ENCODE data around the gene LRP1.

LRP1 gene

DNA sequence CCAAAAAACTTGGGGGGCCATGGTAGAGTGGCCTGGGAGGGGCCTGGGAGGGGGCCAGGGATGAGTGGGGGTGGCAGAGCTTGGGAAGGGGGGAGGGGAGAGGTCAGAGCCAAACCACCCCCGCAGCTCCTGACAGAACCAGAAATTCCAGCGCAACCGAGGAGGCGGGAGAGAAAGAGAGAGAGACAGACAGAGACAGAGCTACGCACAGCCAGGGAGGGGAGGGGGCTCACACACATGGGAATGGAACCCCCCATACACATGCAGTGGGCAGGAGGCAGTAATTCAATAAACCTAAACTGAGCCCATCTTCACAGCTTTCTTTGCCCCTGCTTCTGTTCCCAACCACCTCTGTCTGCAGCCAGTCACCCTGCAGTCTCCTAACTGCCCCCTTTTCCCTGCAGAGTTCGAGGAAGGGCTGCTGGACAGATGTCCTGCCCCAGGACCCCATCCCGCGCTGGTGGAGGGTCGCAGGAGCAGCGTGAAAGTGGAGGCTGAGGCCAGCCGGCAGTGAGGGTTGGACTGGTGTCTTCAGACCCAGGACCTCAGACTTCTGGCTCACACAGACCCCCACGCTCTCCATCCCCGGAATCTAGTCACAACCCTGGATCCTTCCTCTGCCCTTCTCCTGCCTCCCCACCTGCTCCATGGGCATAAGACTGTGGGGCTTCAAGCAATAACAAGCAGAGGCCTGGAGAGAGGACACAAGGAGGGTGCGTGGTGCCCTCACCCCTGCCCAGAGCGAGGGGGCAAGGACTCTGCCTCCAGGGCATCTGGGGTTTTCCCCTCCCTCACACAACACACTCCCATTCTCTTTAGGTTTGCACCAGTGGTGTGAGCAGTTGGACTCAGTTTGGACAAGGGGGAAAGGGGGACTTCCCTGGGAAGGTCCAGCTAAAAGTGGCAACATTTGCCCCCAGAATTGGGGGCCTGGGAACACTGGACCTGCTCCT is 33.8 kb upstream of the LRP1 start:
- no peak for DNase-seq

DNA sequence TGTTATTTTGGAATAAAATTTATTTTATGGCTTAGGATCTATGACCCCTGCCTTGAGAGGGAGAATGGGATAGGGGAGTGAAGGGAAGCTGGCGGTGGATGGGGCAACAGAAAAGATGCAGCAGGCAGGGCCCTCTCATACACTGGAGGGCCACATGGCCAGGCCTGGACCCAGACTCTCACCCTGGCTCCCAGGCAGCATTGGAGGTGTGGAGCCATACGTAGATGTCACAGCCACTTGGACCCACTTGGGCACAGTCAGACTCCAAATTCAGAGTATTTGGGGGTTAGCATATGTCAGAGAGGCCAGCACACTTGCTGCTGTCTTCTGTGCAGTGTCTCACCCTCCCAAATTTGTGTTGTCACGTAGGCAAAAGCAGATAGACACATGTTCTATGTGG is 32.8 kb upstream of the LRP1 start:
- DNase-seq = no peak

DNA sequence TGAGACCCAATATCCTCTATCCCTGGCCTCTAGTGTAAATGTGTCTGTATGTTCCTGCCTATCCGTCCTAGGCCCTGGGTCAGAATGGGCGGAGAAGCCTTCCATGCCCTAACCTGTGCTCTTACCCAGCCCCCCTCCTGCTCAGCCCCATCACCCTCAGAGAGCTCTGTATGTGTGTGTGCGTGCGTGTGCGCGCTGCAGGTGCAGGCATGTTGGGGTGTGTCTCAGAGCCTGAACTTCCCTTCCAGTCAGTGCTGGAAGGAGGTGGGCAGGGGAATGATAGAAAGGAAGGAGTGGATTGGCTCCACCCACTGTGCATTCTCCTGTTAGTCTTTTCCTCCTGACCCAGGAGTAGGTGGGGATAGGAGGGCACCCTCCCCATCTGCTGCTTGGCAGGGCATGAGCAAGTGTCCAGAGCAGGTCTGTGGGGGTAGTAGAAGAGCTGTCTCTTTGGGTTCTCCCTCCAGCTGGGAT is 32.1 kb upstream of the LRP1 start:
- DNase-seq = no peak

DNA sequence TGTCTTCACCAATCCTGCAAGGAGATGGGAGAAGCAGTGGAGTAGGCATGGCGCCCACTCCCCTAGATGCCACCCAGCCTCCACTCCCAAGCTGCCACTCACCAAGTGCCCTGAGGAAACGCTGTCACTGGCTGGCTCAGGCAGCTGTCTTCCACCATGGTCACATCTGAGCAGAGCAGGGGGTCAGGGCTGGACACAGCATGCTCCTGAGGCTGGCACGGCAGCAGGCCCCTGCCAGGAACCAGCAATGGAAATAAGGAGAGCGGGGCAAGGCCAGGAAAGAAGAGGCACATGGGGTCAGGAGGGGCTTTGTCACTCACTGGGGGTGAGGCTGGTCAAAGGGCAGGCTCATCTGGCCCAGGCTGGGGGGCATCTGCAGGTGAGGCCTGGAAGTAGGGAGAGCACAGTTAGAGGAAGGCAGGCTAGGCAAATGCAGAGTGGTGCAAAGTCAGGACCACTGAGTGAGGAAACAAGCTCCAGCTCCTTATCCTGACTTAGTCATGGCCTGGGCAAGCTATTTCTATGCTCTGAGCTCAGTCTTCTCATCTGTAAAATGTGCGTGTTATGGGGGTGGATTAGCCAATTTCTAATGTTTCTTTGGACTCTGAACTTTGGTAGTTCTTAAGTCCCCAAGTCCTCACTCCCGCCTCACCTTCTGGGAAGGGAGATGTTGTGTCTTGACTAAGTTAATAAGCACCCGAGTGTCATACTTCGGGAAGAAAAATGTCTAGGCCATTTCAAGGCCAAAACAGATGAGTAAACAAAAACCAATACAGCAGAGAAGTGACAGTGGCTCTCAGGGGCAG is 31.3 kb upstream of the LRP1 start:
- no peak for DNase-seq

DNA sequence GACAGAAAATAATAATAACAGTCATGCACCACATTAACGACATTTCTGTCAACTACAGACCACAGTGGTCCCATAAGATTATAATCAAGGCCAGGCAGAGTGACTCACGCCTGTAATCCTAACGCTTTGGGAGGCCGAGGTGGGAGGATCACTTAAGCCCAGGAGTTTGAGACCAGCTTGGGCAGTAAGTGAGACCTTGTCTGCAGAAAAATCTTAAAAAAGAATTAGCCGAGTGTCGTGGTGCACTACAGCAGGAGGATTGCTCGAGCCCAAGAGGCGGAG is 30.8 kb upstream of the LRP1 start:
- no peak for DNase-seq

DNA sequence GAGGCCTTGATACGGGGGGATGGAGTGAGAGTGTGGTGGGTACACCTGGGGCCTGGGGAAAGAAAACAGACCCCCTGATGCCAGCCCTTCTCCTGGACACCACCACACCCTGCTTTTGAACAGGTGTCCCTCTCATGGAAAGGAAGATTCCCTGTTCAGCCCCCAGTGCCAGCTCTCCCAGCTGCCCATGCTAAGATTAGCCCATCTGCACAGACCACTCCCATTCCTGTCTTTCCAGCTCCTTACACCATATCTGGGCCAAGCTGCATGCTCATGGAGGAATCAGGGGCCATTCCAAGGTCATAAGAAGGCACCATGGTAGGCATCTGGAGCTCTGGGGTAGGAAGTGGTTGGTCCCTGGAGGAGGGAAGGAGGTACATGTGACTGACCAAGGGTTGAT is 29.7 kb upstream of the LRP1 start:
- no peak for DNase-seq

DNA sequence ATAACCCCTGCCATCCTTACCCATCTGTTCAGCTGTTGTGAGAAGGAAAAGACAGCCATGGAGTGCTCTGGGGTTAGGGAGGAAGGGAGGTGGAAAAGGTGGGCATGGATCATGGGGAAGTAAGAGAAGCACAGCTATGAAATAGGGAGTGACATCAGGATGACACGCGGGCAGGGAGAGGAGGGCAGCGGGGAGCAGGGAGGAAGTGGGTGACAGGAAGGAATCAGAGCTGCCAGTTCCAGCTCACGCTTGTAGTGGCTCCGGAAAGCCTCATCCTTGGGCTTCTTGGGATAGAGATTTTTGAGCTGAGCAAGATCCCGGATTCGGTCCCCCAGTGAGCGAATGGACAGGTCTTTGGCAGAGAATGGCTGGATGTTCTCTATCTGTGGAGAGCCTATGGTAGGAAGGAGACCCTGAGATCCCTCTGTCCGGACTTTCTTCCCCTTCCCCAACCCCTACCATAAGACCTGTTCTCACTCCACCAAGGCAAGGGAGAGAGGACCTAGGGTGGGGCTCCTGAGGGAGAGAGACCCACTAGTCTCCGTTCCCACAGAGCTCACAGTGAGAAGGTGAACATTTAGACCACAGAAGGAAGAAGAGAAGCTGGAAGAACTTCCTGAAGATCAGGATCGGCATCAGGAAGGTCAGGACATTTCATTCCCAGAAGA is 29.1 kb upstream of the LRP1 start:
- DNase-seq = no peak

DNA sequence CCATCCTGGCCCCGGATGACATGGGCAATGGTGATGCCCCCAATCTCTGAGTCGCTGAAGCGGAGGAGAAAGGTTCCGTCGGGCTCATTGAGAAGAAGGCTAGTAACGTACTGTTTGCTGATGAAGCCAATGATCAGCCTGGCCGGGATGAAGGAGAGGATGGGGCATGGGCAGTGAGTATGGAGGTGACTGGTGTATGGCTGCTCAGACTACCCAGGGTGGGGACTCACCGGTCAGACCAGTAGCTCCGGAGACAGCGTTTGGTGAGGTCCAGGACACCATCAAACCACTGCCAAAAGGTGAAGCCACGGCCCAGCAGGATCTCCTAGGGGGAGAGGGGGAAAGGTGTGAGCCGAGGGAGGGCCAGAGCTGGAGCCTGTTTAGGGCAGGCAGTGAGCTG is 28.5 kb upstream of the LRP1 start:
- no peak for DNase-seq

DNA sequence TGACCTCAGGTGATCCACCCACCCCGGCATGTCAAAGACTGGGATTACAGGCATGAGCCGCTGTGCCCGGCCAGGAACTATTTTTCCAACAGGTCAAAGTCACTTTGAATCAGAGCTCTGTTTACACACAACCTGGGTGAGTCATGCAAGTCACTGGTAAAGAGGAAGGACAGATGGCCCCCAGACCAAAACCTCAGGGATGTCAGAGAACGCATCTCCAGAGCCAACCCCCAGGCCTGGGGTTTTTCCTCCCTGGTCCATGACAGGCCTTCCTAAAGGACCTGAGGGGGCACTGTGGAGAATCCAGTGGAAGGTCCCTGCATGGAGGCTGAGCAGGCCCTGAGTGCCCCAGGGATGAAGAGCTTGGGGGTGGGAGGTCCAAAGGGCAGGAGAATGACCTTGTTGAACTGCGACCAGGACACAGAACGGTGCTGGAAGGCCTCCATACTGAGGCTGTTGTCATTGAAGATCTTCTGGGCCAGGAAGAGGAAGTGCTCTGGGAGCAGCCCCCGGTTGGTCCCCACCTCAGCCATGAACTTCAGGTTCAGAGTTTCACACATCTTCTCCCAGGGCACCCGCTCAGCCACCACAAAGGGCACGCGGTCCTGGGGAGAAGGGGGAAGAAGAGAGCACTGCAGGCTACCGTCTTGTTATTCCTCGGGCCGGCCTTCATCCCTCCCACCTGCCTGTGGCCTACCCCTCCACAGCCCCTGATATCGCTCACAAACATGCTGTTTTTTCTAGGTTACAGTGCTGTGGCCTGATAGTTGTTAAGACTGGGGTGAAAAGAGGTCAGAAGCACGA is 26.2 kb upstream of the LRP1 start:
- DNase-seq = no peak

DNA sequence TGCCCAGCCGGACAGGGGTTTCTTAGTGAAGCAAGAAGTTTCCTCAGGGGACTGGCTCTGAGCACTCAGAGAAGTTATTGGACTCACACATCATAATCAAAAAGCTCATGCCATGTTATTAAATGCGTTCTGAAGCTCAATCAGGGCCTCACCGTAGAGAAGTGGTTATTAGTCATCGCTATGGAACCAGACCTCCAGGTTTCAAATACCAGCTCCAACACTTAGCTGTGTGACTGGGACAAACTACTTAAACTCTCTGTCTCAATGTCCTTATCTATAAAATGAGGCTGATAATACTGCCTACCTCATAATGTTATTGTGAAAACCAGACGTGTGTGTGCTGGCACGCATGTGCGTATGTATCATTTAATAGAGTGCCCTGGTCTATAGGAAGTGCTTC is 24.4 kb upstream of the LRP1 start:
- DNase-seq = no peak

DNA sequence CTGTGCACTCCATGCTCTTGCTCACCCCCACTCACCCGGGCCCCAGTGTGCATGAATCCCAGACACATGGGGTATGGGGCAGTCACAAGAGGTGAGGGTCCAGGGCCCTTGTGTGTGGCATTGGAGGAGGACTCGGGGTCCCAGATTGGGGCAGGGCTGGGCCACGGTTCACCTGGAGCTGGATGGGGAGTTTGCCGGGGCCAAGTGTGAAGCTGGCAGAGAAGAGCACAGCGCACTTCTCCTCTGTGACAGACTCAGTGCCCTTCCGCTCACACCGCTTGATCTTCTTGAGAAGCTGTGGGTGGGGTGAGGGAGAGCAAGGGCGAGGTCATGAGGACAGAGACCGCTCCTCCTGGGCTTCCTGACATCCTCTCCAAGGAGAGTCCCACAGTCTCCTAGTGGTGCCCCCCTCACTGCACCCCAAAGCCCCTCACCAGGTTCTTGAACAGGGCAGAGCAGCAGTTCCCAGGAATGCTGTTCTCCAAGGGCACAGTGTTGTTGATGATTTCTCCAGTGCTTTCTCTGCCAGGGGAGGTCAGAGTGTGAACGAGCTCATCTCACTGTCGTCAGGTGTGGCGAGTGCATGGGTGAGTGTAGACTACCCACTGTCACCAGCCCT is 23.9 kb upstream of the LRP1 start:
- no peak for DNase-seq

DNA sequence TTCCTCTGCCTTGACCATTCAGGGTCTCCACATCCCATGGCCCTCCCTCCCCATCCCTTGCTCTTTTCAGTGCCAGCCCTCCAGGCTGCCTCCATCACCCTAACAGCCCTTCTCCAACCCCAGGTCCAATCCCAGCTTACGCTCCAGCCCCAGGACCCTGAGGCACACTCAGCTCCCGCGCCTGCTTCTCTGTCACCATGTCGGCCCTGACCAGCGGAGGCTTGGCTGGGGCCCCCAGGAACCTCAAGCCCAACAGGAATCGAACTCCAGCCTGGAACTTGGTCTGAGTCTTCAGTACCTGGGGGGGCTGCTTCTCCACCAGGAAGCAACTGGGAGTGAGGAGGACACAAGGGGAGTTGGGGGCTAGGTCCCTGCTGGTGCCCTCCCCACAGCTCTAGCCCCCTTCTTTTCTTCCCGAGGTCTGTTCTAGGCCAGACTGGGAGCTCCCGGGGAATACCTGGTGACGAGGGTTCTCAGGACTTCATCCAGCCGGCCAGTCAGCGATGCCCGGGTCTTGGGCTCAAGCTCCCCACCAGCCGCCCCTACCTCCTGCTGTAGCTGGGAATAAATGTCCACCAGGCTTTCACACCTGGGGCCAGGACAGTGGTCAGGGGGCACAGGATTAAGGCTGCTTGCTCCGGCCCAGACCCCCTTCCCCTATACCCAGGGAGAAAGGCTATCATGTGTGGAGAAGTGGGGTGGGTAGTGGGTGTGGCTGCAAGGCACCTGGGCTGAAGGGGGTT is 23.1 kb upstream of the LRP1 start:
- no peak for DNase-seq

DNA sequence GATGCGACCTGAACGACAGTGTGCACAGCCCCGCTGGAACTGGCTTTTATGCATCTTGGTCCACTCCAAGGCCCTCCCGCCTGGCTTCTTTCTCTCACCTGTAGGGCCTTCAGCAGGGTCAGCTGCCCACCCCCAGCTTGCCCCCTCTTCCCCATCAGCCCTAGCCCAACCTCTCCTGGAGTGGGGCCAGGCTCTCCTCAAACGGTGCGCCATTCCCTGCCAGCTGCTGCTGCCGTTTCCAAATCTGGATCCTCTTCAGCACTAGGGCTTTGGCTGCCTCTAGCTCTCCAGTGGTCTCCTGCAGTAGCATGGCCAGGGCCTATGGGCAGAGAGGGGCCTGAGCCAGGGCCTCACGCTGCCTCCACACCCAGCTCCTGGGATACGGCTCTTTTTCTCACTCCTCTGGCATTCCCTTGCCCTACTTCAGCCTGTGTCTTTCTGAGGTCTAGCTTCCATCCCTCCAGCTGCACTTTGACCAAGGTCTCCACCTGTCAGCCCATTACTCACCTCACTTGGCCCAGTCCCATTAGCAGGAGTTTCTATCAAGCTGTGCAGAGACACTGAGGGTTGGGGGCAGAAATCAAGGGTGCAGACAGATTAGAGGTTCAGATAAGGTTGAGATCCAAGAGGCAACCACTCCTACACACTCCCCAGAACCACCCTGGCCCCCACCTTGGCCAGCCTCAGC is 22.1 kb upstream of the LRP1 start:
- DNase-seq = no peak

DNA sequence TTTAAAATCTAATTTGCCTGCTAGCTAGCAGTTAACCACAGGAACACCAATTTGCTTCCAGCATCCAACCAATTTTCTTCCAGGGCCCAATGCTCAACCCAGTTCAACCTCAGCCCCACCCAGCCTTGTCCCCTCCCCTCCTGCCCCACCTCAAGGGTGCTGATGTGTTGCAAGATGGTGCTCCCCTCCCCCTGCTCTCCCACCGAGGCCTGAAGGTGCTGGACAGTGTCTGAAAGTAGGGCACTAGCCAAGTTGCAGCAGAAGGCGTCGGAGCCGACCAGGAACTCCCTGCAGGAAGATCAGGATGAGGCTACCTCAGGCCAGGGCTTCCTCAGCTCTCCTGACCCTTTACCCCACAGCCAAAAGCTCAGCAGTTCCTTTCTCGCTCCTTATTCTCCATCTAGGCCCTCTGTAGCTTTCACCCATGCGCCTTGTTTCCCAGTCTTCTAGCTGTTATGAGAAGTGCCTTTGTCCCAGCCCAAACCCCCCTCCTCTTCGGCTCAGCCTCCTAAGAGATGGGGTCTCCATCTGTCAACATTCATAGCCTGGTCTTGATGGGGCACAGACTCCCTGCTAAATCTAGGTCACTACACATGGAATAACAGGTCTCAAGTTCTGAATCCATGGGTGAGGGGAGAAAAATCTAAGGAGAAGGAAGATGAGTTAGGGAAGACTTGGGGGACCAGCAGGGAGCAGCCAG is 20.7 kb upstream of the LRP1 start:
- DNase-seq = no peak

DNA sequence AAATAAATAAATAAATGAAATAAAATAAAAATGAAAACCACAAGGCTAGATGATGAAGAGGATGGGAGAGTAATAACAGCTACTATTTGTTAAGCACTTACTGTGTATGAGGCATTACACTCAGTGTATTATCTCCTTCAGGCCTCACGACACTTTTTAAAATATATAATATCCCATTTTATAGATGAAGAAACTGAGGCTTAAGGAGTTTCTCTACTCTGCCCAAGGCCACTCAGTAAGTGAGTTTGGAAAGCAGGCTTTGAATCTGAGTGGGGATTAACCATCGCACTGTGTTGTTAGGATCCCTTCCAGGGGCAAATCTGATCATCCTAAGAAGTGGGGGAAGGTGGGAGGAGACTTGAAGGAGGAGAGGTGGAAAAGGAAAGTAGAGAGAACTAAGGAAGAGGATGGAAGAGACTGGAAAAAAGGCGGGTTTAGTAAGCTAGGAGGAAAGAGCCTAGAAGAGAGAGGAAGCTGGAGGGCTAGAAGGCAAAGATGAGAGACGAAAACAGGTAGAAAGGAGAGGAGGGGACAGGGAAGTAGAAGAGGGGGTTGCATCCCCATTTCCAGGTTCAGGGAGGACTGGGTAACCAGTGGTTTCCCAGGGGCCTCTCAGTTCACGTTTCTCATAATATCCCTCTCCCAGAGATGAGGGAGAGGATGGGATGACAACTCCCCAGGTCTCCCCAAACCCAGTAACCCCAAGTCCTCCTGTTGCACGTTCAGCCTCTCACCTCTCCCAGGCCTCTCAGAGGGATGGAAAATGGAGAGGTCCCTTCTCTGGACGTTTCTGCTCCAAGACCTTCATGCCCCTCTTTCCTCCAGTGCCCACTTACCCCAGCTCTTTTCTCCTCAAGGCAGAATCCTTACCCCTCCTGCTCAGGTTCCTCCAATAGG is 18.8 kb upstream of the LRP1 start:
- DNase-seq = no peak

DNA sequence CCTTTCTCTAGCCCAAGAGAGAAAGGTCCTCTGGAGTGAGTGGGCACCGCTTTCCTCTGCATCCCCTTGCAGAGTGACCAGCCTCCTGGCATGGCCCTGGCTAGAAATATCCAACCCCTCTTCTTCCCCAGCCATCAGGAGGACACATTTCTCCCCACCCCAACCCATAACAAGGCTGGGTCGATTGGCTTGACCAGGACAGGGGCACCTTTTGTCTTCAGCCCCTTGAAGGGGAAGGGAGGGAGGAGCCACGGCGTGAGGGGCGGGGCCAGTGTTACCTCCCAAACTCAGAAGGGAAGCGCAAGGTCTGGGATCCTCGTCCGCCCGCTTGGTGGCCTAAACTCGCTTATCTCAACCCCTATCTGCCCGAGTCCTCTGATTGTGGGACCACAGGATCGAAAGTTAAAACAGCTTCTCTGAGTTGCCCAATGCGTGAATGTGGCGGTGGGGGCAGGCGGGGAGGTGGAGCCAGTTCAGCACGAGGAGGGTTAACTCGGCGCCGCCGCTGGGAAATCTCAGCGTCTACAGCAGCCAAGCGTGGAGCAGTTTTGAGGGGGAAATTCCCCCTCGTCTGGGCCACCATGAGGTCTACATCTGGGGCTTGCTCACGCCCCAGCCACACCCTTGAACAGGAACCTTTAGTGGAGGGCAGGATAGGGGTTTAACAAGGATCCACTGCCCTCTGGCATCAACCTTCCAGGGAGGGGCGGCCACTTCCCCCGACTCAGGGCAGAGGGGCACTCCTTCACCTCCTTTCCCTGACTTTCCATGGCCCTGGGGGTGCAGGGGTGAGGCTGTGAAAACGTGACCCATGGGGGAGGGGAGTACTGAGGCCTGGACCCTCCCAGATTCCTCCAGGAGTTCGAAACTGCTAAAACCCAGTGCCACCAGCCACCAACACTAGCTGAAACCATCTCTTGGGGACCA is 17.9 kb upstream of the LRP1 start:
- peak; percentile 64 for DNase-seq

DNA sequence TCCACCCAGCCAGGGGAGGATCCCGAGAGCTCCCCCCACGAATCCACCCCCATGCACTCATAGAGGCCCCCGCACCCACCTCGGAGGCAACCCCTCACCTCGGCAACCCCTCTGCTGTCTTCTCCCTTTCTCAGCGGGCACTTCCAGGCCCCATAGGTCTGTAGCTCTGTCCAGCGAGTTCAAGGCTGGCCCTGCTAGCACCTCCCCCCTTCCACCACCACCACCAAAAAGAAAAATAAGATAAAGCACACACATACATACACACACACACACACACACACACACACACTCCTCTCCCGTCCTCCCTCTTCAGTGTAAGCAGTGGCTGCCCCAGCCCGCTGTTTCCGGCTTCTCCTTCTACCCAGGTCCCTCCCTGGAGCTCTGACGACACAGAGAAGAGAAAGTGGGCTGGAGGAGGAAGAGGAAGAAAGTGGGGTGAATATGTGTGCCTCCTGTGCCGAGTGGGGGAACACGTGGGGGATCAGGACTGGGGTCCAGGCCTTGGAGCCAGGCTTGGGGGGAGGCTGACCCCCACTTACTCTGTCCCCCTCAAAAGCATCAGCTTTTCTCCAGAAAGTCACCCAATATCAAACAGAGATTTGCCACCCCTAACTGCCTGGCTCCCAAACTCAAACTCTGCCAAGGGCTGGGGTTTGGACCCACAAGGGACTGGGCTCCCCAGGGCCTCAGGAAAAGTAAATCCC is 17.1 kb upstream of the LRP1 start, which contains the start of gene STAT6:
Gene STAT6 (minus strand): TSS at position 332 of the 704 bp plus-strand sequence. CDS start 3,084 bp downstream, outside the sequence.
- DNase-seq = peak; percentile 87

Data from fibroblast of skin of right quadriceps (primary cell).